GM23248 (cell line): ENCODE measurements around the gene VSTM2A.

ENCODE experiments used
- EZH2 ChIP-seq: fragments of 200-600 bp; sonication (generic); IDR thresholded peaks from 2 replicates; pipeline ENCODE4 v1.6.1; 2018; ENCODE audit warnings: antibody characterized with exemption, mild to moderate bottlenecking; ENCODE audit not compliant: insufficient read depth, poor library complexity, severe bottlenecking
- EZH2phosphoT487 ChIP-seq: fragments of 200-600 bp; sonication (generic); IDR thresholded peaks from 2 replicates; pipeline ENCODE4 v1.6.1; 2018; ENCODE audit warnings: antibody characterized with exemption, moderate library complexity, mild to moderate bottlenecking, low read depth; ENCODE audit not compliant: insufficient read depth

GRCh38 chr7:54545241-54545563 lies 3.0 kb downstream of the VSTM2A start:
- TF ChIP-seq EZH2phosphoT487 (no peak), EZH2 (no peak)
